ENCODE data around the gene ENHO.
"Not testable (repeated sequence)": the region's sequence is repeated elsewhere in the genome, so short reads cannot be mapped to it uniquely, and the experiment has no call there.

Gene ENHO

GRCh38 chr9:34505370-34506120 lies 17.2 kb downstream of the ENHO start:
- no peak for DNase-seq

DNA sequence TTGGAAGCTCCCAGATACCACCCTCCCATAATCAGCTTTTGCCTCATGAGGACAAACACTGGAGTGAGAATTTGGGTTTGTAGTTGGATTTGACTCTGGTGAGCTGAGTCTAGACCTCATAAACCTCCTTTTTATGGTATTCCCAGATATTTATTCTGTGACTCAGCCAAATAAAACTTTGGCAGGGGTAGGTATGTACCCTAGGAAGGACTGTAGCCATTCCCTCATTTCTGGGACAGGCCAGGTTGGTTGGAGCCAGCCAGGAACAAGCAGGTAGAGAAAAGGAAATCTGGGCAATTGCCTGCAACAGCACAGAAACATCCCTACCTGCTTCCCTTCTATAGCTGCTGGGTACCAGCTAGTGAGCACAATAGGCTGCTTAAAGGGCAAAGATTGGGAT lies 19.4 kb downstream of the ENHO start:
- DNase-seq, result no peak

- no peak for DNase-seq
Observed at GRCh38 chr9:34502891-34503290, 19.9 kb downstream of the ENHO start.

GRCh38 chr9:34502471-34502870 lies 20.3 kb downstream of the ENHO start:
- no peak for DNase-seq

DNA sequence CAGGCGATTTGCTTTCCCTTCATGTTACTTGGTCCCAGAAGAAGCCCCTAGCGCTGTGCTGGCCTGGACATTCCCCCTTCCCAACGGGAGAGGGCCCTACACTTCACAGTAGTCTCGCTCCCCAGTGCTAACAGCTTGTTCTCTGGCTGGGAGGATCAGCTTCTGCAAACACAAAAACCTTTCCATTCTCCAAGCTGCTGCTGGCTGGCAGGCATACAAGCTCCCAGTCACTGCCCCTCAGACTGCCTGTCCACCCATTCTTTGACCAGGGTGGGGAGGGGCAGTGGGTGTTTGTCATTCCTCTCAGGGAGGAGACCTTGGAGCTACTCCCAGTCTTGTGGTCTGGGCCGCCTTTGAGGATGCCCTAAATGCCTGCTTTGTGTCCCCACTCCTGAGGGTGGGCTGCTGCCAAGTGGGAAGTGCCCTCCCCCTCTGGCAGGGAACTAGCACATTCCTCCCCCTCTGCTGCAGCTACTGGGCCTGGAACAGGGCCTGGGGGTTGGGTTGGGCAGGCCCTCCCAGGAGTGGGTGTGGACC lies 20.8 kb downstream of the ENHO start:
- DNase-seq, result no peak

GRCh38 chr9:34501372-34501771 lies 21.4 kb downstream of the ENHO start:
- no peak for DNase-seq

DNA sequence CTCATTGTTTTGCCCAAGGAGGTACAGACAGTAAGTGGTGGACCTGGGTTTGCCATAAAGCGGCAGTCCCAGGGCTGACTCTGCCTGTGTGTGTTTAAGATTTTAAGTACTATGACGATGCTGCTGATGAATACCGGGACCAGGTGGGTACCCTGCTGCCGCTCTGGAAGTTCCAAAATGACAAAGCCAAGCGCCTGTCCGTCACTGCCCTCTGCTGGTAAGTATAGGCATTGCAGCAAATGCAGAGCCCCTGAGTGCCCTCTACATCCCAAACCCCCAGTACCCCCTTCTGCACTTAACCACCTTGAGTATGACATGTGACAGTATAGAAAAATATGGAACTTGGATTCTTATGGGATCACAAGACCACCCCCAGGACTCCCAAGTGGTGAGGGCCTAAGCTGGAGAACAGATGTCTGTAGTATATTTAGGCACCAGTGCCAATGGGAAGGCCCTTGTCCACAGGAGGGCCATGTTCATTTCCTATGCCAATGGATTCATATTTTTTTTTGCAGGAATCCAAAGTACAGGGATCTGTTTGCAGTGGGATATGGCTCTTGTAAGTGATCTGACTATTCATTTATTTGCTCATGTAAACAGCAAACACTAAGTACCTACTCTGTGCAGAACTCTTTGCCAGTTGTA lies 22.0 kb downstream of the ENHO start:
- peak; percentile 70 for DNase-seq

- no peak for DNase-seq
Observed at GRCh38 chr9:34499076-34499475, 23.7 kb downstream of the ENHO start.

DNA sequence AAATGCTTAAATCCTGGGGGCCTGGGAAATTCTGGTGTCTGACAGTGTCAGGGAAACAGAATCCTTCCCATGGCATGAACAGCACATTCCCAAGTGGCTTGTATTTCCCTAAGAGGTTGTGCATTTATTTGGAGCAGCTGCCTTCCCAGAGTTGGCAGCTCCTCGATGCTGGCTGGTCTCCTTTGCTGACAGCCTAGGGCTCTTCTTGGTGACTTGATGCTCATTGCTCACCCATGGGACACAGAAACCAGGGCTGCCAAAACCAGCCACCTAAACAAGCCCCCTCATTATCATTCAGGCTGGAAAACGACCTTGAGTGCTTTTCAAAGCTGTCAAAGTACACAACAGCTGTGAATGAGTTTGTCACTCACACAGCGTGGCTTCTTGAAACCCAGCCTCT lies 24.2 kb downstream of the ENHO start:
- DNase-seq, result peak; percentile 95

DNA sequence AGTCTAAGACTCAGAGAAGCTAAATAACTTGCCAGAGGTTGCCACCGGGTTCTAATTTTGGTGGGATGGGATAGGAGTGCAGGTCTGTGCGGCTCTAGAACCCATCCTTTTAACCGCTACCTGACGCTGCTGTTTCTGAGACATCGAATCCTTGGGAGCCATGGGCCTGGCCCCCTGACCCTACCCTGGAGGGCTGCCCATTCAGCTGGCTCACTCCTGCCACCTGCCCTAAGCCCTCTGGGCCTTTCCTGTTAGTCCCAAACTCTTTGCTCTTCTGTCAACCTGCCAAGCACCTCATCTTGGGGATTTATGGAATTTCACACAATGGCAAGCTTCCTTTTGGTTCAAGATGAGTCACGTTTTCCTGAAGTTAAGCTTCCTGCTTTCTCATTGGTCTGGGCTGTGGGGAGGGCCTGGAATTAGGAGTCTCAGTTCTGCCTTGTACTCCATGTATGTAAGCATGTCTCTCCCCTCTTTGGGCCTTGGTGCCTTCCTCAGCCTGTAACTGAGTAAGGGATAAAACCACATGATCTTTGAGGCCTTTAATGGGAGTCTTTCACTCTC lies 26.6 kb downstream of the ENHO start:
- DNase-seq, result no peak

- DNase-seq, result no peak
Observed at GRCh38 chr9:34493972-34494535, 28.7 kb downstream of the ENHO start.

DNA sequence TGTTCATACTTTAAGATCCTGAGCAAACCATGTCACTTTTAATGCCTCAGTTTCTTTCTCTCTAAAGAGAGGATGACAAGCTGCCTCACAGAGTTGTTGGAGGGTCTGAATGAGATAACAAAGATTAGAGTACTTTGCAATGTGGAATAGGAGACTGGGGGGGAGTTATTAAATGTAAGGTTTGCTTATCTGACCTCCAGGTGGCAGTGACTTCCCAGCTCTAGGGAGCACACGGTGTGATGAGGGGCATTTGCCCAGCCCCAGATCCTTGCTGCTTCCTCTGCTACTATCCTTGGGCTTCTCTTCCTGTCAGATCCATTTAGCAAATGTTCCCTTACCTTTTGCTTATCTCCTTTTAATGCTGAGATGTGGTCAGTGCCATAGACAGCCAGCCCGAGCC lies 30.7 kb downstream of the ENHO start:
- DNase-seq, result no peak

GRCh38 chr9:34491596-34491995 lies 31.2 kb downstream of the ENHO start:
- DNase-seq, result no peak

DNA sequence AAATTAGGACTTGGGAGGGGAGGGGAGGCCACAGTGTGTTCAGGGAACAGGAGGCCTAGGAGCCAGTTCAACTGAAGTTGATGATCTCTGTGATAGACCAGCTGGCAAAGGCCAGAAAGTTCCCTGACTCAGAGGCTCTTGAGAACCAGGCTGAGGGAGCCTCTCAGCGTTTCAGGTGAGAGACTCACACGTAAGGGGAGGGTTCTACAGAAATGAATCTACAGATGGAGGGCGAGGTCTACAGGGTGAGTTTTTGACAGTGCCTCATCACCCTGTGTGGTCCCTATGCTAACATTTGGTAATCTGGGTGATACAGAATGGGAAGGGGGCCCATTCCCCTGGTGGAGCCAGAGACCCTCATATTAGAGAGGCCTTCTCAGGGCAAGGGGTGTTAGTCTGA lies 32.0 kb downstream of the ENHO start:
- no peak for DNase-seq

DNA sequence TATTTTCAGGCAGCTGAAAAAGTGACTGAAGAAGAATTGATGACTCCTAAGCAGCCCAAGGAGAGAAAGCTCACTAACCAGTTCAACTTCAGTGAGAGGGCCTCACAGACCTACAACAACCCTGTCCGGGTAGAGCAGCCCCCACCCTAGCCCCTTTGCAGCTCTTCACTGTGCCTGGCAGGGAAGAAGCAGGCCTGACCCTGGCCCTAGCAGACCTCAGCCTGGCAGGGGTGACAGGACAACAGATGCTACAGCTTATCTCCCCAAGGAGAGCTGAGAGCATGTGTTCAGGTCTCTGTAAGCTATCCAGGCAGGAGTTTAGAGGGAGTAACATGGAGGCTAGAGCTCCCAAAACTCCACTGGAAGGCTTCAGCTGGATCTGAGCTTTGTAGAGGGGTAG lies 32.4 kb downstream of the ENHO start:
- peak; percentile 2 for DNase-seq

DNA sequence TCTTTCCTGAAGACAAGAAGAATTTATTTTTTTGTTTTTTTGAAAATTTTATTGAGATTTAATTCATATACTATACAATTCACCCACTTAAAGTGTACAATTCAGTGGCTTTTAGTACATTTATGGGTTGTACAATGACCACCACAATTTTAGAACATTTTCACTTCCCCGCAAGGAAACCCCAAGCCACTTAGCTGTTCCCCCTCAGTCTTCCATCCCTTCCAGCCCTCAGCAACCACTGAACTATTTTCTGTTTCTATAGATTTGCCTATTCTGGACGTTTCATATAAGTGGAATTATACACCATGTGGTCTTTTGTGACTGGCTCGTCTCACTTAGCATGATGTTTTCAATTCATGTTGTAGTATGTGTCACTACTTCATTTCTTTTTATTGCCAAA lies 36.2 kb downstream of the ENHO start:
- no peak for DNase-seq

DNA sequence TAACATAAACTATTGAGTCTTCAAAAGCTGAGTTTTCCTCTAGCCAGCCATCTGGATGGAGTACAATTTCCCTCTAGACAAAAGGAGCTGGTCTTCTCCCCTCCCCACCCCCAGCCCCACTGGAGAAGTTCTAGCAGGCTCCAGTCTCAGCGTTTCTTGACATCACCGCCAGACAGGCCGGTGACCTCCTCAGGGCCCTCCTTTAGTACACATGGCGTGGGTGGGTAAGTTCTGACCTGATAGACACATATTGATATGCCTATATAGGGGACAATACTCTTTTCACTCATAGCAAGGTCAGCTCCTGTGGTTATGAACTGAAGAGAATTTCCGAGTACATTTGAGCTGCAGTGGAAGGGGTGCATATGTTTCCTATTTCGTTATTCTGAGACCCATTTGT lies 37.0 kb downstream of the ENHO start:
- DNase-seq, result no peak

GRCh38 chr9:34484678-34485077 lies 38.1 kb downstream of the ENHO start:
- DNase-seq, result no peak

DNA sequence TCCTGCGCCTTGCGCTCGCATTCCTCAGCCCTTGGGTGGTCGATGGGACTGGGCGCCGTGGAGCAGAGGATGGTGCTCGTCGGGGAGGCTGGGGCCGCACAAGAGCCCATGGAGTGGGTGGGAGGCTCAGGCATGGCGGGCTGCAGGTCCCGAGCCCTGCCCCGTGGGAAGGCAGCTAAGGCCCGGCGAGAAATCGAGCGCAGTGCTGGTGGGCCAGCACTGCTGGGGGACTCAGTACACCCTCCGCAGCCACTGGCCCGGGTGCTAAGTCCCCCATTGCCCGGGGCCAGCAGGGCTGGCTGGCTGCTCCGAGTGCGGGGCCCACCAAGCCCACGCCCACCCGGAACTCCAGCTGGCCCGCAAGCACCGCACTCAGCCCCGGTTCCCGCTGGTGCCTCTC lies 40.0 kb downstream of the ENHO start:
- DNase-seq, result not testable (repeated sequence)

DNA sequence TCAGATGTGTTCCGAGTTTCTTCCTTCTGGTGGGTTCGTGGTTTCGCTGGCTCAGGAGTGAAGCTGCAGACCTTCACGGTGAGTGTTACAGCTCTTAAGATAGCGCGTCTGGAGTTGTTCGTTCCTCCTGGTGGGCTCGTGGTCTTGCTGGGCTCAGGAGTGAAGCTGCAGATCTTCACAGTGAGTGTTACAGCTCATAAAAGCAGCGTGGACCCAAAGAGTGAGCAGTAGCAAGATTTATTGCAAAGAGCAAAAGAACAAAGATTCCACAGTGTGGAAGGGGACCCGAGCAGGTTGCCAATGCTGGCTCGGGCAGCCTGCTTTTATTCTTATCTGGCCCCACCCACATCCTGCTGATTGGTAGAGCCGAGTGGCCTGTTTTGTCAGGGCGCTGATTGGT lies 41.2 kb downstream of the ENHO start:
- not testable (repeated sequence) for DNase-seq

GRCh38 chr9:34479431-34479866 lies 43.3 kb downstream of the ENHO start:
- DNase-seq, result peak; percentile 6

- DNase-seq, result no peak
Observed at GRCh38 chr9:34477541-34477940, 45.2 kb downstream of the ENHO start.

DNA sequence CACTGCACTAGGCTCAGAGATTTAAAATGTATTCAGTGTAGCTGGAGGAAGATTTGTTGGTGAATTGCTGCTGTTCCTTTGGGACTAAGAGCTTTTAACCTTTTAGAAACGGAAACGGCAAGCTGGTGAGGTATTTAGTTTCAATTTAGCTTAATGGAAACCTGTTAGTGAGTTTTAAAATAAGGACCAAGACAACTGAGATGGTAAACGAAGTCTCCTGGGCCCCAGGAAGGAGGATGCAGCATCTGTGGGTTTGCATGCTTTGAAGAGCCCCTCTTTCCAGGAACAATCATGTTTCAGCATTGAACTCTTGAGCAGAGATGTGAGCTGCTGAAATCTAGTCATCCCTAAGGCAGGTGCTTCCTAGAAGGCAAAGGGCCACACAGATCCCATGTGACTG lies 47.7 kb downstream of the ENHO start:
- peak; percentile 95 for DNase-seq

Data from NCI-H2171 treated with DMSO at 0.1 percent for 48 hours (cell line).